IPS-18c (cell line): Measurements from ENCODE around the gene CXCR6.

Experiments
- H3K4me3 ChIP-seq: 2 replicates; pipeline ENCODE4 v1.7.0; 2013; ENCODE audit warnings: low read depth, mild to moderate bottlenecking, low read length, moderate library complexity; ENCODE audit not compliant: insufficient read depth
- H3K9me3 ChIP-seq: one replicate; pipeline ENCODE4 v1.6.1; 2013; ENCODE audit warnings: mild to moderate bottlenecking, low read length, moderate library complexity; ENCODE audit not compliant: control insufficient read depth, insufficient read depth

The CXCR6 gene

GRCh38 chr3:45974686-45975085 lies 31.4 kb downstream of the CXCR6 start:
- Histone ChIP-seq H3K9me3 (no peaks in the 10 kb centered on the region), H3K4me3 (no peak overlapping the region)

DNA sequence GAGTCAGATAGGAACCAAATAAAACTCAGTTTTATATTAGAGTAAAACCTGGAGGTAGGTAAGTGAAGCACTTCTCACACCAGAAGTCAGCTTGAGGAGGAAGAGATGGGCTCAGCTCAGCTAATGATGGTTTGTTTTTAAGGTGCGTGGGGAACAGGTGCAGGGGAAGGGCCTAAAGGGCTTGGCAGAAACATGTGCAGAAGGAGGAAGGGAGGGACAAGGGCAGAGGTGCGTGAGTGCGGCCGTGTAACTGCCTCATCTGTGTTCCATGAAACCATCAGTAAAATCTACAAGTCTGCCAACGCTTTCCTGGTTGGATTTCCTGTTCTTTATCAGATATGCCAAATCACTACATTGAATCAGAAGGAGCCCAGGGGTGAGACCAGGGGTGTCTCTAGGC lies 32.4 kb downstream of the CXCR6 start:
- Histone ChIP-seq H3K4me3 (no peak overlapping the region), H3K9me3 (no peaks in the 10 kb centered on the region)

- H3K4me3 ChIP-seq, result no peak overlapping the region
- H3K9me3 ChIP-seq, result no peaks in the 10 kb centered on the region
These were observed 33.2 kb downstream of the CXCR6 start for GRCh38 chr3:45976191-45977091.

DNA sequence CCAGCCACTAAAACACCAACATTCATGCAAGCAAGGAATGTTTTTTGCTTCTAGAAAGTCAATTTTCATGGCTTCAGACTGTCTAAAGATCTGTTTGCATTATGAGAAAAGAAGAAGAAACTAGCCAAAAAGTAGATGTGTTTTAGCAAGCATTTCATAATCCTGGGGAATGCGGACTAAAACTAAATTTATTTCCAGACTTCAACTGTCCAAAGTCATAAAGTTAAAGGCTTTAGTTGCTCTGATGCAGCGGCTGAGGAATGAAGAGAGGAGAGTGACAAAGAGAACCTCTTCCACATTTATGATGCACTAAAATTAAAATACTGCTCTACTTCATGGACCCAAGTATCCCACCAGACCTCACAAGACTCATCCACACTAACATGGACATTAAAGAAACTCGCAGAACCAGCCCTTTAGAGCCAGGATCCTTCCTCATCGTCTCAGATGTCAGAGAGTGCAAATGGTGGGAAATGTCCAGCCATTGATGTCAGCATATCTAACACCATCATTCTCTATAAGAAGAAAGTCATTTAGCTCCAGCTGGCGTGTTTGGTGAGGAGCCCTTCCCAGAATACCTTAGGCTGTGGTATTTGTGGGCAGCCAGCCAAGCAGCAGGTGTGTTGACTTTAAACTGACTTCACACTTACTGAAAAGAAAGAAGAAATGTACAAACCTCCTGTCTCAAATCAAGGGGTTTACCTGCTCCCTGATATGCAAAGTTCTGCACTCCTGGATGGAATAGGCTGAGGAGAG lies 34.9 kb downstream of the CXCR6 start:
- no peak overlapping the region for H3K4me3 ChIP-seq

DNA sequence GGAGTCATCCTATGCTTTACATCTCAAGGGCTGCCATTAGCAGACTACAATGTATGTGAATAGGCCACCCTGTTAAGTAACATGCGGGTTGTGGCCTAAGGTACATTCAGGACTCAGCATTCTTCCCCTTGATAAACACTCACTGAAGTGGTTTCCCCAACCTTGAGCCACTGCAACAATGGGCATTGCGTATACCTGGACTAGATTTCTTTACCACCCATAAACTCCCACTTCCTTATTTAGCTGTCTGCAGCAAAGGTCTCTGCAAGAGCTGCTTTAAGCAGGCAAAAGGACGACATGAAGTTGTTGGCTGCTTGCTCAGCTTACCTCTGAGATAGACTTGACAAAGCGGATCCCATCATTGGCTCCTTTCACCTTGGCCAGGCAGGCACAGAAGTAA lies 36.1 kb downstream of the CXCR6 start:
- Histone ChIP-seq H3K4me3 (no peak overlapping the region), H3K9me3 (no peaks in the 10 kb centered on the region)

More for the DNA sequence above, 34.9 kb downstream of the CXCR6 start:
- no peaks in the 10 kb centered on the region for H3K9me3 ChIP-seq

- H3K9me3 ChIP-seq, result no peaks in the 10 kb centered on the region
- no peak overlapping the region for H3K4me3 ChIP-seq
These were observed 37.1 kb downstream of the CXCR6 start for GRCh38 chr3:45980229-45980813.

DNA sequence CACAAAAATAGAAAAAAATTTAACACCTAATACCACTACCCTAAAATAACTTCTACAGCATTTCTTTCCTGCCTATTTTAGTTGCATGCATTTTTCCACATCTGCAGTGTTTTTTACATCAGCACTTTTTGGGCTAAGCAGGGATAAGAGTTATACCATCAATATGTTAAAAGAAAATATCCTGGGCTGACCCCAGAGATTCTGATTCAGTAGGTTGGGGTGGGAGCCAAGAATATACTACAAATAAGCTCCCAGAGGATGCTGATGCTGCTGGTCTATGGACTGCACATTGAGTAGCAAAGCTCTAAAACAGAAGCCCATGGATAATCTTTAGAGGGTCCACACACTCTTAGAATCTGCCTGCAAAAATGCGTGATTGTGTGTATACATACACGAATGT lies 37.6 kb downstream of the CXCR6 start:
- Histone ChIP-seq H3K4me3 (no peak overlapping the region), H3K9me3 (no peaks in the 10 kb centered on the region)

- H3K4me3 ChIP-seq, result no peak overlapping the region
These were observed 38.2 kb downstream of the CXCR6 start for GRCh38 chr3:45981346-45982074.

DNA sequence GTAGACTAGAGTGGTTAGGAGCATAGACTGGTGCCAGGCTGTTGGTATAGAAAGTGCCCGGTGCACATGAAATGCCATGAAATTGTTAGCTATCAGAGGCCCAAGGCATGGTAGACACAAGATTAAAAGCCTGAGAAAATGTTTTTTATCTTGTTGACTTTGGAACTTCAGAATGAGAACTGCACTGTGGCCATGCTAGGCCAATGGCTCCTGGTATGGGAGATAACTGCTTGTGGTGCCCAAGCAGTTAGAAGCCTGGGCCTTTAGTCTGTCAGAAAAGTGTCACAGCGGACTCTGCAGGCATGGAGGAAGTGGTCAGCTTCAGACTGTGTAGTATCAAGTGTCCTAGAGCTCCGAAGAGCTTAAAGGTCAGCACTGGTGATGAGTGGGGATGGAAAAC lies 40.5 kb downstream of the CXCR6 start:
- Histone ChIP-seq H3K9me3 (no peaks in the 10 kb centered on the region), H3K4me3 (no peak overlapping the region)

More at GRCh38 chr3:45981346-45982074, 38.2 kb downstream of the CXCR6 start:
- H3K9me3 ChIP-seq, result no peaks in the 10 kb centered on the region

GRCh38 chr3:45984331-45985312 lies 41.4 kb downstream of the CXCR6 start:
- Histone ChIP-seq H3K9me3 (no peaks in the 10 kb centered on the region), H3K4me3 (no peak overlapping the region)

DNA sequence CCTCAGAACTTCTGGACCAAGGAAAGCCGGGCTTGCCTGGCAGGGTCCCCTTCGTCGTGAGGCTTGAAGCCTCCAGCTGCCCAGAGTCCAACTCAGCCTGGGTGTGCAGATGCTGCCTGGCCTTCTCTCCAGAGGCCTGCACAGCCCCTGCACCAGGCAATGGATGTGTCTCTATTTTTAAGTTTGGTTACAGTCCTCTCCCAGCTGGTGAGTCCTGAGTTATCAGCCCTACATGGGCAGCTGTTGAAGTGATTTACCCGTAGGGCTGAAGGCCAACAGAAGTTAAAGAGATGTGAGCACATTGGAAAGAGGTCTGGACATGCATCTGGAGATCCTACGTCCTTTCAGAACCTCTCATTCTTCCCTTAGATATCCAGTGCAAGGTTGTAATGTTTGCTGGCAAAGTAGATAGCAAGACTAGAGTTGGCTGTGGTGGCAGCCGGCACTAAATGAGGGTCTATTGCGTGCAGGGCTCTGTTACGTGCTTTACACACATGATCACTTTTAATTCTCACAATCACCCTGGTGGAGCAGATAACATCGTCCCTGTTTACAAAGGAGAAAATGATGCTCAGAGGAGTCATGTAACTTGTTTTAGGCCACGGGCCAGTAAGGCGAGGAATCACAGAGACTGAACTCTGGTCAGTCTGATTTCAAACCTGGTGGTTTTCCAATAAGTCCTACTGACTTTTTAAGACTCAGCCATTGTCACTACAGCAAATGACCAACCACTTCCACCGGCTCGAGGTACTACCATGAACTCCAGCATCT lies 42.5 kb downstream of the CXCR6 start:
- no peaks in the 10 kb centered on the region for H3K9me3 ChIP-seq
- H3K4me3 ChIP-seq, result no peak overlapping the region

GRCh38 chr3:45986303-45986982 lies 43.2 kb downstream of the CXCR6 start:
- Histone ChIP-seq H3K4me3 (no peak overlapping the region), H3K9me3 (no peaks in the 10 kb centered on the region)

DNA sequence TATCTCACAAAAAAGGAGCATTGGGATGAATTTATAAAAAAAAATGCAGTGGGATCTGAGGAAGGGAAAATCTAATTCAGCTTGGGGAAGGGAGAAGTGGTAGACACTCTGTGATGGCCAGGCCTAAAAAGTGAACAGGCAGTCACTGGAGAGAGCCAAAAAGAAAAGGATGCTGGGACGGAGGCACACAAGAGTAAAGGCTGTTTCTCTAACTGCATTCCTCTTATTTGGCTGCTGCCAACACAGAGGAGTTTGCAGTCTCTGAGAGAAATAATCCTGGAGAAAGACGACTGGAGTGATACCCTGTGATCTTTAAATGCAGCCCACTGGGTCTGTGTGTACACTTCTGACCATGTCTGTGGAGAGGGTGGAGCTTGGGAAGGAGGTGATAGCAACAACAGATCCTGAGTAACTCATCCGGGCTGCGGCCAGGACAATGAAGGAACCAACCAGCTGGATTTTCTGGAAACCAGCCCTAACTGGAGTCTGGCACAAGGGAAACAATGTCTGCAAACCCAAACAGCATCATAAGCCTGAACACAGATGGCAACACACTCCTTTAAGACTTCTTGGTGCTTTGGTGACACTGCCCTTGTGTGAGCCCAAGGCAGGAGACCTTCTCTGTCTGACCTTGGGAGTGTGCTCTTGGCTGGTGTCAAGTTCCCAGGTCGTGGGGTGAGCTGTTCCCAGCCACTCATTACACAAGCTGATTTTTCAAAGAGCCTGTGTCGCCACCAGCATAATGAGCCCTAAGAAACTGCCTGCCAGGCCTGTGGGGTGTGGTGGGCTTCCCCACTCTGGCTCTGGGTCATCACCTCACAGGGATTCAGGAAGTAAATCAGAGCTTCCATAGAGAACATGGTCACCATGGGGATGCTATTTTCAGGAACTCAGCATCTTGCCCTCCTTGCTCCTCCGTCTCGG lies 44.4 kb downstream of the CXCR6 start:
- H3K4me3 ChIP-seq, result no peak overlapping the region
- no peaks in the 10 kb centered on the region for H3K9me3 ChIP-seq

DNA sequence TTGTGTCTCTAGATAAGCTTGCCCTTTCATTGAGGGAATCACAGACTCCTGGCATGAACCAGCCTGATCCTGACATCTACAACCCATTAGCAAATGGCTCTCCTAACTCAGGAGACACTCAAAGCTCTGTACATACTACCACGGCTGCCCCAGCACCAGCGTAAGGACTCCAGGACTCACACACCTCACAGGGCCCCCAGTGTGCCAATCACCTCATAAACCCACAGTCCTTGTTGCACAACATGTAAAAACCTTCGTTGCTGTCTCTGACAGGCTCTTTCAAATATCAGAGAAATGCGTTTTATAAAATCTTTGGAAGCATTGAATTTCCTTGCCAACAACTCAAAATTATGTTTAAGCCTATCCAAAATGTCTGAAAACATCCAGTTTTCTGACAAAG lies 45.1 kb downstream of the CXCR6 start:
- Histone ChIP-seq H3K9me3 (no peaks in the 10 kb centered on the region), H3K4me3 (no peak overlapping the region)
